GM23338 (cell line): ENCODE data around the gene C15orf61. TPM values are rescaled to one million over a fixed set of nuclear protein-coding genes. Genes with fewer than 3 reads are reported as not detected.

Experiments
- ATAC-seq: fragments of 200-7000 bp; cut with Tn5 transposase; 3 replicates; pipeline ENCODE4 v1.9.1; 2020
- DNase-seq: peaks from one replicate; pipeline ENCODE4 v3.0.0-alpha.2; 2015; ENCODE audit warnings: low spot score
- H2AFZ ChIP-seq: fragments of 200-600 bp; sonication (generic); 2 replicates; pipeline ENCODE4 v1.8.0; 2016; ENCODE audit warnings: antibody characterized with exemption, mild to moderate bottlenecking, moderate library complexity
- H3F3A ChIP-seq: fragments of 200-600 bp; sonication (generic); replicated peaks from 2 replicates; pipeline ENCODE4 v1.8.0; 2017; ENCODE audit warnings: antibody characterized with exemption, mixed run types, low read depth
- H3K27ac ChIP-seq: fragments of 200-600 bp; sonication (generic); 2 replicates; pipeline ENCODE4 v1.6.1; 2016; ENCODE audit warnings: low read depth
- H3K27me3 ChIP-seq: fragments of 200-600 bp; sonication (generic); 2 replicates; pipeline ENCODE4 v1.8.0; 2016; ENCODE audit warnings: mild to moderate bottlenecking, mixed run types, moderate library complexity; ENCODE audit not compliant: insufficient read depth
- H3K36me3 ChIP-seq: fragments of 200-600 bp; sonication (generic); 2 replicates; pipeline ENCODE4 v1.8.0; 2016; ENCODE audit warnings: mild to moderate bottlenecking; ENCODE audit not compliant: insufficient read depth
- H3K4me1 ChIP-seq: fragments of 200-600 bp; sonication (generic); 2 replicates; pipeline ENCODE4 v1.8.0; 2016; ENCODE audit warnings: mild to moderate bottlenecking, moderate library complexity; ENCODE audit not compliant: insufficient read depth
- H3K4me2 ChIP-seq: fragments of 200-600 bp; sonication (generic); 2 replicates; pipeline ENCODE4 v1.7.1; 2017; ENCODE audit warnings: mixed run types
- H3K4me3 ChIP-seq: fragments of 200-600 bp; sonication (generic); 2 replicates; pipeline ENCODE4 v1.6.1; 2016; ENCODE audit warnings: mixed run types
- H3K79me2 ChIP-seq: fragments of 200-600 bp; sonication (generic); replicated peaks from 2 replicates; pipeline ENCODE4 v1.8.0; 2017; ENCODE audit warnings: mild to moderate bottlenecking; ENCODE audit not compliant: insufficient read depth
- H3K9me2 ChIP-seq: fragments of 200-600 bp; sonication (generic); 2 replicates; pipeline ENCODE4 v1.8.0; 2017; ENCODE audit not compliant: insufficient read depth
- H4K20me1 ChIP-seq: fragments of 200-600 bp; sonication (generic); replicated peaks from 2 replicates; pipeline ENCODE4 v1.8.0; 2017; ENCODE audit warnings: mild to moderate bottlenecking; ENCODE audit not compliant: insufficient read depth
- H3K27ac Mint-ChIP-seq: 2 replicates; pipeline ENCODE4 v1.8.0; 2020; ENCODE audit warnings: inconsistent platforms, mild to moderate bottlenecking, moderate library complexity, mixed read lengths
- H3K27me3 Mint-ChIP-seq: 3 replicates; pipeline ENCODE4 v1.8.0; 2022; ENCODE audit warnings: low read depth, mild to moderate bottlenecking, moderate library complexity, mixed read lengths, inconsistent platforms; ENCODE audit not compliant: insufficient read depth, poor library complexity
- H3K36me3 Mint-ChIP-seq: 3 replicates; pipeline ENCODE4 v1.8.0; 2021; ENCODE audit warnings: low read depth, mild to moderate bottlenecking, inconsistent platforms, moderate library complexity, mixed read lengths
- H3K4me1 Mint-ChIP-seq: 3 replicates; pipeline ENCODE4 v1.8.0; 2020; ENCODE audit warnings: mild to moderate bottlenecking, inconsistent platforms, mixed read lengths
- H3K4me3 Mint-ChIP-seq: 3 replicates; pipeline ENCODE4 v1.8.0; 2021; ENCODE audit warnings: moderate library complexity, mild to moderate bottlenecking, inconsistent platforms, mixed read lengths
- H3K9me3 Mint-ChIP-seq: 3 replicates; pipeline ENCODE4 v1.8.0; 2020; ENCODE audit warnings: moderate library complexity, mild to moderate bottlenecking, inconsistent platforms, mixed read lengths
- CREB1 ChIP-seq: fragments of 250-450 bp; sonication (Bioruptor Pico); IDR thresholded peaks from 2 replicates; pipeline ENCODE4 v1.5.0; 2020; ENCODE audit warnings: low read depth, mild to moderate bottlenecking, moderate library complexity
- CTCF ChIP-seq, 2 experiments: fragments of 200-600 bp in 1 of 2; sonication (generic) in 1 of 2; conservative IDR thresholded peaks; 2 replicates each; pipeline versions ENCODE4 v1.5.1 to v1.6.1; 2016 to 2017; ENCODE audit warnings: antibody characterized with exemption in 2 of 2, low read depth in 2 of 2, mild to moderate bottlenecking in 2 of 2, moderate library complexity in 1 of 2
- ETS1 ChIP-seq: IDR thresholded peaks from 2 replicates; pipeline ENCODE4 v1.6.1; 2016; ENCODE audit warnings: antibody characterized with exemption
- EZH2 ChIP-seq: fragments of 200-600 bp; sonication (generic); IDR thresholded peaks from one replicate; pipeline ENCODE4 v1.8.0; 2017; ENCODE audit warnings: antibody characterized with exemption, mild to moderate bottlenecking, low read depth; ENCODE audit not compliant: unreplicated experiment
- JUNB ChIP-seq: IDR thresholded peaks from one replicate; pipeline ENCODE4 v1.6.1; 2016; ENCODE audit warnings: antibody characterized with exemption; ENCODE audit not compliant: unreplicated experiment
- NANOG ChIP-seq: IDR thresholded peaks from 2 replicates; pipeline ENCODE4 v1.6.1; 2016; ENCODE audit warnings: antibody characterized with exemption, borderline replicate concordance
- POLR2AphosphoS5 ChIP-seq: IDR thresholded peaks from 2 replicates; pipeline ENCODE4 v1.6.1; 2016; ENCODE audit warnings: antibody characterized with exemption, low read depth
- REST ChIP-seq: IDR thresholded peaks from one replicate; pipeline ENCODE4 v1.6.1; 2018; ENCODE audit warnings: antibody characterized with exemption; ENCODE audit not compliant: unreplicated experiment
- STAT1 ChIP-seq: IDR thresholded peaks from one replicate; pipeline ENCODE4 v1.6.1; 2016; ENCODE audit warnings: antibody characterized with exemption; ENCODE audit not compliant: unreplicated experiment
- ZNF114 ChIP-seq: fragments of 250-450 bp; sonication (Bioruptor Pico); IDR thresholded peaks from 2 replicates; pipeline ENCODE4 v1.5.0; 2020; ENCODE audit warnings: mild to moderate bottlenecking, moderate library complexity
- ZNF331 ChIP-seq: fragments of 250-450 bp; sonication (Bioruptor Pico); IDR thresholded peaks from 2 replicates; pipeline ENCODE4 v1.5.0; 2020; ENCODE audit warnings: low read depth, mild to moderate bottlenecking, moderate library complexity
- polyA plus RNA-seq: library from polyadenylated mRNA; unstranded; fragments of >200 nt; fragmentation: Nextera tagmentation; extraction: Ambion mirVana; gene quantifications from 2 replicates; pipeline ENCODE4 v1.2.1, GENCODE V29; 2016
- total RNA-seq: library from RNA; depleted of rRNA; stranded (reverse); fragments of >200 nt; shearing (Covaris generic); gene quantifications from 2 replicates; pipeline ENCODE4 v1.2.3, GENCODE V29; 2014

Gene C15orf61
- total and polyA plus RNA-seq, 2 experiments from 2014 or later, result 1.8 to 5.9 TPM

GRCh38 chr15:67571648-67572415, 50.9 kb downstream of the C15orf61 start:
- 0 out of 2 replicates have a peak, but pooled peaks cover under 1% of the 10 kb centered on the region for H3K4me1 ChIP-seq
- TF ChIP-seq JUNB (no peak), CTCF (conservative IDR thresholded peaks at IDR 0.05; ENCODE audit: low read depth in 2 of 2) (peak in 1 of 2 experiments; percentile 34; a peak in 2 of 4 replicates)
- Mint-ChIP-seq H3K36me3 (no peaks in the 10 kb centered on the region), H3K27me3 (no peaks in the 10 kb centered on the region), H3K9me3 (no peaks in the 10 kb centered on the region), H3K27ac (no peak overlapping the region), H3K4me3 (no peak overlapping the region), H3K4me1 (peaks cover 11% of the 10 kb centered on the region; the same call in 2 of the 3 replicates)
- no peak overlapping the region for H3K4me3 ChIP-seq
- H3K27me3 ChIP-seq, result no peaks in the 10 kb centered on the region
- H3K79me2 ChIP-seq, result no peaks in the 10 kb centered on the region
- H3K27ac ChIP-seq, result no peak overlapping the region
- H3K4me2 ChIP-seq, result no peak overlapping the region
- H3K36me3 ChIP-seq, result no peaks in the 10 kb centered on the region
- H2AFZ ChIP-seq, result no peak overlapping the region
- no peak for DNase-seq
- no peaks in the 10 kb centered on the region for H4K20me1 ChIP-seq
- no peak for ATAC-seq
- no peaks in the 10 kb centered on the region for H3K9me2 ChIP-seq
- no peaks in the 10 kb centered on the region for H3F3A ChIP-seq

GRCh38 chr15:67573194-67573593, 52.3 kb downstream of the C15orf61 start:
- Mint-ChIP-seq H3K27ac (no peak overlapping the region), H3K4me3 (no peak overlapping the region), H3K27me3 (no peaks in the 10 kb centered on the region), H3K9me3 (no peaks in the 10 kb centered on the region), H3K4me1 (peaks cover 11% of the 10 kb centered on the region; the same call in 2 of the 3 replicates), H3K36me3 (no peaks in the 10 kb centered on the region)
- Histone ChIP-seq H4K20me1 (no peaks in the 10 kb centered on the region), H3K4me2 (no peak overlapping the region), H3F3A (no peaks in the 10 kb centered on the region), H3K79me2 (no peaks in the 10 kb centered on the region), H3K36me3 (no peaks in the 10 kb centered on the region), H3K27me3 (no peaks in the 10 kb centered on the region), H3K4me3 (no peak overlapping the region), H2AFZ (no peak overlapping the region), H3K27ac (no peak overlapping the region), H3K4me1 (no peaks in the 10 kb centered on the region), H3K9me2 (no peaks in the 10 kb centered on the region)
- DNase-seq, result no peak
- ATAC-seq, result no peak
- TF ChIP-seq STAT1, result no peak
- no peak for TF ChIP-seq NANOG
- TF ChIP-seq REST, result no peak
- no peak for TF ChIP-seq CREB1 (CRISPR knock-in tag)
- no peak for TF ChIP-seq ZNF114
- TF ChIP-seq ETS1, result no peak
- TF ChIP-seq POLR2AphosphoS5, result no peak
- no peak for TF ChIP-seq CTCF (conservative IDR thresholded peaks at IDR 0.05; ENCODE audit: low read depth in 2 of 2)
- TF ChIP-seq EZH2, result no peak
- TF ChIP-seq ZNF331 (CRISPR knock-in tag), result no peak
